HepG2 (cell line): ENCODE results near the gene USP2. TPM values are rescaled to one million over a fixed set of nuclear protein-coding genes. Genes with fewer than 3 reads are reported as not detected.

Source experiments
- CREB3 ChIP-seq: sonication (generic); formaldehyde crosslinking; IDR thresholded peaks from 2 replicates; pipeline ENCODE4 v1.5.0; 2020; ENCODE audit warnings: missing genetic modification reagents
- FOXP4 ChIP-seq: sonication (generic); formaldehyde crosslinking; IDR thresholded peaks from 2 replicates; pipeline ENCODE4 v1.4.0; 2020; ENCODE audit warnings: missing genetic modification reagents
- HCFC1 ChIP-seq: fragments of 150-350 bp; IDR thresholded peaks from 2 replicates; pipeline ENCODE4 v1.6.1; 2014; ENCODE audit warnings: low read depth, low read length
- KAT7 ChIP-seq: IDR thresholded peaks from 2 replicates; pipeline ENCODE4 v1.6.1; 2018; ENCODE audit warnings: borderline replicate concordance, missing compliant biosample characterization
- MAFG ChIP-seq: sonication (generic); formaldehyde crosslinking; IDR thresholded peaks from 2 replicates; pipeline ENCODE4 v1.5.1; 2020; ENCODE audit warnings: mild to moderate bottlenecking, missing genetic modification reagents
- NKX3-1 ChIP-seq: sonication (generic); formaldehyde crosslinking; IDR thresholded peaks from 2 replicates; pipeline ENCODE4 v1.5.0; 2020; ENCODE audit warnings: missing genetic modification reagents
- U2AF2 ChIP-seq: fragments of 200-400 bp; formaldehyde crosslinking; IDR thresholded peaks from 2 replicates; pipeline ENCODE4 v1.6.1; 2017; ENCODE audit warnings: low read depth, mild to moderate bottlenecking, low read length
- ZBTB40 ChIP-seq, 2 experiments: fragments of 450-650 bp in 1 of 2; sonication (generic) in 1 of 2; formaldehyde crosslinking in 1 of 2; IDR thresholded peaks; 2 replicates each; pipeline versions ENCODE4 v1.6.1 to v1.8.0; 2016 to 2022; ENCODE audit warnings: antibody characterized with exemption in 1 of 2, mild to moderate bottlenecking in 1 of 2, missing genetic modification reagents in 1 of 2
- ZFP91 ChIP-seq: sonication (generic); formaldehyde crosslinking; IDR thresholded peaks from 2 replicates; pipeline ENCODE4 v1.9.0; 2022; ENCODE audit warnings: missing genetic modification reagents, mild to moderate bottlenecking, borderline replicate concordance
- ZFYVE20 ChIP-seq: sonication (generic); formaldehyde crosslinking; IDR thresholded peaks from 2 replicates; pipeline ENCODE4 v1.8.0; 2023; ENCODE audit warnings: low read depth, mild to moderate bottlenecking, moderate library complexity, missing genetic modification reagents, borderline replicate concordance
- ZNF17 ChIP-seq: sonication (generic); formaldehyde crosslinking; IDR thresholded peaks from 2 replicates; pipeline ENCODE4 v1.5.0; 2020; ENCODE audit warnings: mild to moderate bottlenecking, missing genetic modification reagents
- ZNF563 ChIP-seq: sonication (generic); formaldehyde crosslinking; IDR thresholded peaks from 2 replicates; pipeline ENCODE4 v1.8.0; 2022; ENCODE audit warnings: mild to moderate bottlenecking, moderate library complexity, missing genetic modification reagents
- polyA plus RNA-seq, 8 experiments: library from polyadenylated mRNA; depleted of rRNA in 3 of 8; stranded (reverse) in 7 of 8; unstranded in 1 of 8; fragments of >200 nt; fragmentation: Illumina TruSeq in 4 of 8; extraction: Trizol in 4 of 8; gene quantifications; 2 replicates each; pipeline versions ENCODE4 v1.2.1 to v1.2.3, GENCODE V29; 2011 to 2016; ENCODE audit warnings: low read depth in 4 of 8, missing spikeins in 1 of 8, mixed read lengths in 1 of 8; ENCODE audit not compliant: insufficient read depth in 1 of 8
- total RNA-seq, 5 experiments: library from RNA; depleted of rRNA; stranded (reverse); fragments of >200 nt; fragmentation: Illumina TruSeq; extraction: Trizol; gene quantifications; 2 replicates each; pipeline ENCODE4 v1.2.3, GENCODE V29; 2016; ENCODE audit warnings: low read depth in 1 of 5

USP2 gene
- total and polyA plus RNA-seq, 2 of the 13 experiments (the other 11 are each of a cell fraction or from before 2014, with no cell fraction given), result 2.5 to 6.0 TPM

GRCh38 chr11:119373921-119374631, 7.4 kb downstream of the USP2 start (continued):
- TF ChIP-seq ZBTB40 (IDR thresholded peaks at IDR 0.05), result no peak
- TF ChIP-seq ZBTB40 (CRISPR knock-in tag; IDR thresholded peaks at IDR 0.05), result no peak
- no peak for TF ChIP-seq ZFYVE20 (CRISPR knock-in tag)
- TF ChIP-seq ZNF563 (CRISPR knock-in tag), result no peak
- no peak for TF ChIP-seq U2AF2
- peak; percentile 31; the same call in 1 of the 2 replicates for TF ChIP-seq ZFP91 (CRISPR knock-in tag)
- no peak for TF ChIP-seq MAFG (CRISPR knock-in tag)
- 0 out of 2 replicates have a peak, but pooled peaks have one; percentile 12 for TF ChIP-seq FOXP4 (CRISPR knock-in tag)
- TF ChIP-seq KAT7 (CRISPR knock-in tag), result no peak
- no peak for TF ChIP-seq ZNF17 (CRISPR knock-in tag)
- TF ChIP-seq CREB3 (CRISPR knock-in tag), result no peak
- TF ChIP-seq NKX3-1 (CRISPR knock-in tag), result no peak
- TF ChIP-seq HCFC1, result no peak
